SK-N-SH treated with all-trans-retinoic acid at 6 μM for 48 hours (cell line): ENCODE measurements around the gene DERL3.

Source experiments
- ATAC-seq: fragments of 200-7000 bp; cut with Tn5 transposase; 3 replicates; pipeline ENCODE4 v1.9.1; 2020; ENCODE audit warnings: mild to moderate bottlenecking, moderate library complexity
- ARNTL ChIP-seq: fragments of 450-650 bp; formaldehyde crosslinking; IDR thresholded peaks from 2 replicates; pipeline ENCODE4 v1.5.0; 2020; ENCODE audit warnings: low read depth, mild to moderate bottlenecking, moderate library complexity, borderline replicate concordance
- BACH2 ChIP-seq: fragments of 250-450 bp; sonication (Bioruptor Pico); IDR thresholded peaks from 2 replicates; pipeline ENCODE4 v1.9.0; 2021; ENCODE audit warnings: mild to moderate bottlenecking, borderline replicate concordance
- CREB5 ChIP-seq: fragments of 250-450 bp; sonication (Bioruptor Pico); IDR thresholded peaks from 2 replicates; pipeline ENCODE4 v1.5.1; 2020; ENCODE audit warnings: low read depth, mild to moderate bottlenecking, moderate library complexity
- CSDC2 ChIP-seq: fragments of 250-450 bp; sonication (Bioruptor Pico); IDR thresholded peaks from 2 replicates; pipeline ENCODE4 v1.5.0; 2020; ENCODE audit warnings: mild to moderate bottlenecking, moderate library complexity
- ESRRG ChIP-seq: fragments of 250-450 bp; sonication (Bioruptor Pico); IDR thresholded peaks from 2 replicates; pipeline ENCODE4 v1.6.1; 2021; ENCODE audit warnings: mild to moderate bottlenecking
- GLIS3 ChIP-seq: fragments of 250-450 bp; sonication (Bioruptor Pico); IDR thresholded peaks from 2 replicates; pipeline ENCODE4 v1.5.0; 2020; ENCODE audit warnings: mild to moderate bottlenecking, moderate library complexity
- ISL1 ChIP-seq: fragments of 250-450 bp; sonication (Bioruptor Pico); IDR thresholded peaks from 2 replicates; pipeline ENCODE4 v2.1.2; 2022; ENCODE audit warnings: mild to moderate bottlenecking, moderate library complexity
- OSR1 ChIP-seq: fragments of 250-450 bp; sonication (Bioruptor Pico); IDR thresholded peaks from 2 replicates; pipeline ENCODE4 v1.8.0; 2022; ENCODE audit warnings: moderate library complexity, mild to moderate bottlenecking, inconsistent platforms
- POU6F1 ChIP-seq: fragments of 250-450 bp; sonication (Bioruptor Pico); IDR thresholded peaks from 2 replicates; pipeline ENCODE4 v1.8.0; 2021; ENCODE audit warnings: low read depth, mild to moderate bottlenecking, moderate library complexity, borderline replicate concordance
- PPARA ChIP-seq: fragments of 250-450 bp; sonication (Bioruptor Pico); IDR thresholded peaks from 2 replicates; pipeline ENCODE4 v1.5.0; 2020; ENCODE audit warnings: mild to moderate bottlenecking, borderline replicate concordance
- RARB ChIP-seq: fragments of 250-450 bp; sonication (Bioruptor Pico); IDR thresholded peaks from 2 replicates; pipeline ENCODE4 v1.8.0; 2021; ENCODE audit warnings: mild to moderate bottlenecking, moderate library complexity
- SNAI2 ChIP-seq: fragments of 250-450 bp; sonication (Bioruptor Pico); IDR thresholded peaks from 2 replicates; pipeline ENCODE4 v1.5.0; 2020; ENCODE audit warnings: mild to moderate bottlenecking, moderate library complexity
- TCF4 ChIP-seq: fragments of 250-450 bp; sonication (Bioruptor Pico); IDR thresholded peaks from 2 replicates; pipeline ENCODE4 v1.8.0; 2021; ENCODE audit warnings: mild to moderate bottlenecking, moderate library complexity, borderline replicate concordance
- TOX ChIP-seq: fragments of 250-450 bp; sonication (Bioruptor Pico); IDR thresholded peaks from 2 replicates; pipeline ENCODE4 v1.8.0; 2021; ENCODE audit warnings: mild to moderate bottlenecking, moderate library complexity, borderline replicate concordance
- TSHZ2 ChIP-seq: fragments of 250-450 bp; sonication (Bioruptor Pico); IDR thresholded peaks from 2 replicates; pipeline ENCODE4 v1.5.0; 2020; ENCODE audit warnings: mild to moderate bottlenecking, moderate library complexity
- ZC3H10 ChIP-seq: fragments of 250-450 bp; sonication (Bioruptor Pico); IDR thresholded peaks from 2 replicates; pipeline ENCODE4 v1.5.1; 2021; ENCODE audit warnings: mild to moderate bottlenecking, moderate library complexity
- ZFP3 ChIP-seq: fragments of 250-450 bp; sonication (Bioruptor Pico); IDR thresholded peaks from 2 replicates; pipeline ENCODE4 v1.5.0; 2020; ENCODE audit warnings: mild to moderate bottlenecking, moderate library complexity
- ZFP30 ChIP-seq: fragments of 450-650 bp; formaldehyde crosslinking; IDR thresholded peaks from 2 replicates; pipeline ENCODE4 v1.5.0; 2022; ENCODE audit warnings: mild to moderate bottlenecking, moderate library complexity
- ZNF565 ChIP-seq: fragments of 450-650 bp; formaldehyde crosslinking; conservative IDR thresholded peaks from 2 replicates; pipeline ENCODE4 v1.5.0; 2020; ENCODE audit warnings: low read depth, mild to moderate bottlenecking, moderate library complexity
- ZNF70 ChIP-seq: fragments of 450-650 bp; formaldehyde crosslinking; IDR thresholded peaks from 2 replicates; pipeline ENCODE4 v1.5.0; 2020; ENCODE audit warnings: mild to moderate bottlenecking, moderate library complexity
- ZNF8 ChIP-seq: fragments of 450-650 bp; formaldehyde crosslinking; IDR thresholded peaks from 2 replicates; pipeline ENCODE4 v1.5.0; 2020; ENCODE audit warnings: mild to moderate bottlenecking, moderate library complexity
- TF ChIP-seq, protein P1 (sequence below): fragments of 250-450 bp; sonication (Bioruptor Pico); IDR thresholded peaks from 2 replicates; pipeline ENCODE4 v1.8.0; 2020; ENCODE audit warnings: mild to moderate bottlenecking, moderate library complexity, borderline replicate concordance
- TF ChIP-seq, protein P2 (sequence below): fragments of 250-450 bp; sonication (Bioruptor Pico); IDR thresholded peaks from 2 replicates; pipeline ENCODE4 v1.5.1; 2021; ENCODE audit warnings: mild to moderate bottlenecking, moderate library complexity

DERL3 gene

GRCh38 chr22:23828800-23829680, 9.8 kb downstream of the DERL3 start (continued):
- TF ChIP-seq CREB5 (CRISPR knock-in tag): no peak
- no peak for TF ChIP-seq BACH2 (CRISPR knock-in tag)
- TF ChIP-seq OSR1 (CRISPR knock-in tag): no peak
- no peak for TF ChIP-seq TCF4 (CRISPR knock-in tag)
- no peak for TF ChIP-seq ZC3H10 (CRISPR knock-in tag)
- no peak for TF ChIP-seq SNAI2 (CRISPR knock-in tag)

DNA sequence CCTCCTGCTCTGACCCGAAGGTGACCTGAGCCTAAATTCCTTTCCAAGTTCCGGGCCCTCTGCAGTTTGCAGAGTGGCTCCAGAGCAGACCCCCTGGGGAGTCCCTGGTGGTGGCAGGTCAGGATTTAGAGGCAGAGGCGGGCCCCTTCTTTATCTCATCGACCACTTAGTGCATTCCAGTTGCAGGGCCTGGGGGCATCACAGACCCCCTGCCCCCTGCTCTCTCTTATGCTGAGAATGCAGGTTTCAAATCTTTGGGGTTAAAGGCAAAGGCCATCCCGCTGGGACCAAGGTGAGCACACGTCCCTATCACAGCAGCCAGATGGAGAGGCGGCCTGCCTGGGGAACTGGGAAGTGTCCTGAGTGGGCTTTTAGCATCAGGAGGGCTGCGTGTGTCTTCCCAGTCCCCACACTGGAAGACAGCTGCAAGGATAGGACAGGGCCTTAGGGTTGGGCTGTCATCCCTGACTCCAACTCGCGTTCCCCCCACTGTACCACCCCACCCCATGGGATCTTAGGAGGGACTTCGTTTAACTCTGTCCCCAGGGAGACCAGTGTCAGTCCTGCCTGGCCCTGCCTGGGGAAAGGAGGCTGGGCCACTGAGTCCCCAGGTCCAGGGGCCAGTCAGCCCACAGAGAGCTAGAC, 11.3 kb downstream of the DERL3 start:
- no peak for ATAC-seq
- TF ChIP-seq TSHZ2: no peak
- TF ChIP-seq SNAI2 (CRISPR knock-in tag): no peak
- no peak for TF ChIP-seq ZNF565 (CRISPR knock-in tag)
- no peak for TF ChIP-seq GLIS3 (CRISPR knock-in tag)

- ATAC-seq: peak; percentile 44
- TF ChIP-seq ZNF565 (CRISPR knock-in tag) (no peak), GLIS3 (CRISPR knock-in tag) (no peak), ARNTL (CRISPR knock-in tag) (no peak), RARB (CRISPR knock-in tag) (no peak), ZFP30 (no peak), ZNF70 (CRISPR knock-in tag) (no peak), POU6F1 (no peak), CSDC2 (CRISPR knock-in tag) (no peak), CREB5 (CRISPR knock-in tag) (no peak), ISL1 (CRISPR knock-in tag) (peak; percentile 58), ZFP3 (CRISPR knock-in tag) (no peak), ESRRG (CRISPR knock-in tag) (no peak), TCF4 (CRISPR knock-in tag) (peak; percentile 88), PPARA (CRISPR knock-in tag) (no peak), ZC3H10 (CRISPR knock-in tag) (no peak), SNAI2 (CRISPR knock-in tag) (no peak; the same call in 1 of the 2 replicates), OSR1 (CRISPR knock-in tag) (no peak), TOX (CRISPR knock-in tag) (no peak), ZNF8 (CRISPR knock-in tag) (0 out of 2 replicates have a peak, but pooled peaks have one; percentile 51), BACH2 (CRISPR knock-in tag) (no peak)
- TF ChIP-seq, protein P1, sequence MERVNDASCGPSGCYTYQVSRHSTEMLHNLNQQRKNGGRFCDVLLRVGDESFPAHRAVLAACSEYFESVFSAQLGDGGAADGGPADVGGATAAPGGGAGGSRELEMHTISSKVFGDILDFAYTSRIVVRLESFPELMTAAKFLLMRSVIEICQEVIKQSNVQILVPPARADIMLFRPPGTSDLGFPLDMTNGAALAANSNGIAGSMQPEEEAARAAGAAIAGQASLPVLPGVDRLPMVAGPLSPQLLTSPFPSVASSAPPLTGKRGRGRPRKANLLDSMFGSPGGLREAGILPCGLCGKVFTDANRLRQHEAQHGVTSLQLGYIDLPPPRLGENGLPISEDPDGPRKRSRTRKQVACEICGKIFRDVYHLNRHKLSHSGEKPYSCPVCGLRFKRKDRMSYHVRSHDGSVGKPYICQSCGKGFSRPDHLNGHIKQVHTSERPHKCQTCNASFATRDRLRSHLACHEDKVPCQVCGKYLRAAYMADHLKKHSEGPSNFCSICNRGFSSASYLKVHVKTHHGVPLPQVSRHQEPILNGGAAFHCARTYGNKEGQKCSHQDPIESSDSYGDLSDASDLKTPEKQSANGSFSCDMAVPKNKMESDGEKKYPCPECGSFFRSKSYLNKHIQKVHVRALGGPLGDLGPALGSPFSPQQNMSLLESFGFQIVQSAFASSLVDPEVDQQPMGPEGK (CRISPR knock-in tag): no peak
- TF ChIP-seq, protein P2, sequence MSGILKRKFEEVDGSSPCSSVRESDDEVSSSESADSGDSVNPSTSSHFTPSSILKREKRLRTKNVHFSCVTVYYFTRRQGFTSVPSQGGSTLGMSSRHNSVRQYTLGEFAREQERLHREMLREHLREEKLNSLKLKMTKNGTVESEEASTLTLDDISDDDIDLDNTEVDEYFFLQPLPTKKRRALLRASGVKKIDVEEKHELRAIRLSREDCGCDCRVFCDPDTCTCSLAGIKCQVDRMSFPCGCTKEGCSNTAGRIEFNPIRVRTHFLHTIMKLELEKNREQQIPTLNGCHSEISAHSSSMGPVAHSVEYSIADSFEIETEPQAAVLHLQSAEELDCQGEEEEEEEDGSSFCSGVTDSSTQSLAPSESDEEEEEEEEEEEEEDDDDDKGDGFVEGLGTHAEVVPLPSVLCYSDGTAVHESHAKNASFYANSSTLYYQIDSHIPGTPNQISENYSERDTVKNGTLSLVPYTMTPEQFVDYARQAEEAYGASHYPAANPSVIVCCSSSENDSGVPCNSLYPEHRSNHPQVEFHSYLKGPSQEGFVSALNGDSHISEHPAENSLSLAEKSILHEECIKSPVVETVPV (CRISPR knock-in tag): no peak
Measured at GRCh38 chr22:23826510-23827350, 12.1 kb downstream of the DERL3 start.
